ENCODE results near the gene ZNF550. TPM values are rescaled to one million over a fixed set of nuclear protein-coding genes. Genes with fewer than 3 reads are reported as not detected.
A peak's percentile ranks its signal among the peaks of the same experiment; 100 is the strongest.

The ZNF550 gene
- total and polyA plus RNA-seq, 2 of the 13 experiments (the other 11 are each of a cell fraction or from before 2014, with no cell fraction given), result 8.6 to 9.1 TPM

- TF ChIP-seq, protein P1, sequence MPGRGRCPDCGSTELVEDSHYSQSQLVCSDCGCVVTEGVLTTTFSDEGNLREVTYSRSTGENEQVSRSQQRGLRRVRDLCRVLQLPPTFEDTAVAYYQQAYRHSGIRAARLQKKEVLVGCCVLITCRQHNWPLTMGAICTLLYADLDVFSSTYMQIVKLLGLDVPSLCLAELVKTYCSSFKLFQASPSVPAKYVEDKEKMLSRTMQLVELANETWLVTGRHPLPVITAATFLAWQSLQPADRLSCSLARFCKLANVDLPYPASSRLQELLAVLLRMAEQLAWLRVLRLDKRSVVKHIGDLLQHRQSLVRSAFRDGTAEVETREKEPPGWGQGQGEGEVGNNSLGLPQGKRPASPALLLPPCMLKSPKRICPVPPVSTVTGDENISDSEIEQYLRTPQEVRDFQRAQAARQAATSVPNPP (CRISPR knock-in tag; IDR thresholded peaks at IDR 0.05), result no peak
- TF ChIP-seq ISL2 (CRISPR knock-in tag; IDR thresholded peaks at IDR 0.05), result 0 out of 2 replicates have a peak, but pooled peaks have one; percentile 38
- no peak for TF ChIP-seq THYN1 (CRISPR knock-in tag; IDR thresholded peaks at IDR 0.05; ENCODE audit: borderline replicate concordance, low read depth)
- TF ChIP-seq ZNF670 (CRISPR knock-in tag; IDR thresholded peaks at IDR 0.05; ENCODE audit: borderline replicate concordance), result no peak
- no peak for TF ChIP-seq SNRNP70 (IDR thresholded peaks at IDR 0.05; ENCODE audit: low read depth, low read length)
- TF ChIP-seq ZMYM4 (CRISPR knock-in tag; IDR thresholded peaks at IDR 0.05), result peak; percentile 84
- TF ChIP-seq GTF2F1 (IDR thresholded peaks at IDR 0.05; ENCODE audit: low read length), result no peak
- peak; percentile 68; the same call in 1 of the 2 replicates for TF ChIP-seq ZNF710 (CRISPR knock-in tag; IDR thresholded peaks at IDR 0.05; ENCODE audit: borderline replicate concordance)
- TF ChIP-seq SP4 (CRISPR knock-in tag; IDR thresholded peaks at IDR 0.05), result peak; percentile 81
- TF ChIP-seq, protein P2, sequence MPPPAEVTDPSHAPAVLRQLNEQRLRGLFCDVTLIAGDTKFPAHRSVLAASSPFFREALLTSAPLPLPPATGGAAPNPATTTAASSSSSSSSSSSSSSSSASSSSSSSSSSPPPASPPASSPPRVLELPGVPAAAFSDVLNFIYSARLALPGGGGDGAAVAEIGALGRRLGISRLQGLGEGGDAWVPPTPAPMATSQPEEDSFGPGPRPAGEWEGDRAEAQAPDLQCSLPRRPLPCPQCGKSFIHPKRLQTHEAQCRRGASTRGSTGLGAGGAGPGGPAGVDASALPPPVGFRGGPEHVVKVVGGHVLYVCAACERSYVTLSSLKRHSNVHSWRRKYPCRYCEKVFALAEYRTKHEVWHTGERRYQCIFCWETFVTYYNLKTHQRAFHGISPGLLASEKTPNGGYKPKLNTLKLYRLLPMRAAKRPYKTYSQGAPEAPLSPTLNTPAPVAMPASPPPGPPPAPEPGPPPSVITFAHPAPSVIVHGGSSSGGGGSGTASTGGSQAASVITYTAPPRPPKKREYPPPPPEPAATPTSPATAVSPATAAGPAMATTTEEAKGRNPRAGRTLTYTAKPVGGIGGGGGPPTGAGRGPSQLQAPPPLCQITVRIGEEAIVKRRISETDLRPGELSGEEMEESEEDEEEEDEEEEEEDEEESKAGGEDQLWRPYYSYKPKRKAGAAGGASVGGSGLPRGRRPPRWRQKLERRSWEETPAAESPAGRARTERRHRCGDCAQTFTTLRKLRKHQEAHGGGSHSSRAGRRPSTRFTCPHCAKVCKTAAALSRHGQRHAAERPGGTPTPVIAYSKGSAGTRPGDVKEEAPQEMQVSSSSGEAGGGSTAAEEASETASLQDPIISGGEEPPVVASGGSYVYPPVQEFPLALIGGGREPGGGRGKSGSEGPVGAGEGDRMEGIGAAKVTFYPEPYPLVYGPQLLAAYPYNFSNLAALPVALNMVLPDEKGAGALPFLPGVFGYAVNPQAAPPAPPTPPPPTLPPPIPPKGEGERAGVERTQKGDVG (CRISPR knock-in tag; IDR thresholded peaks at IDR 0.05; ENCODE audit: borderline replicate concordance), result peak; percentile 80; the same call in 1 of the 2 replicates
- no peak; the same call in 1 of the 2 replicates for TF ChIP-seq ARNTL (CRISPR knock-in tag; IDR thresholded peaks at IDR 0.05)
- TF ChIP-seq RELA (CRISPR knock-in tag; IDR thresholded peaks at IDR 0.05), result 0 out of 2 replicates have a peak, but pooled peaks have one; percentile 14
- TF ChIP-seq ZNF326 (CRISPR knock-in tag; IDR thresholded peaks at IDR 0.05; ENCODE audit: borderline replicate concordance), result no peak
- peak; percentile 63; the same call in 1 of the 2 replicates for TF ChIP-seq STAT6 (CRISPR knock-in tag; IDR thresholded peaks at IDR 0.05; ENCODE audit: borderline replicate concordance)
- no peak for TF ChIP-seq PREB (CRISPR knock-in tag; IDR thresholded peaks at IDR 0.05)
These were observed 32.4 kb downstream of the ZNF550 start, which contains the start of gene ZNF549 (continued) for GRCh38 chr19:57527136-57527881.

All from HepG2 (cell line).